Endothelial cell of umbilical vein (primary cell): ENCODE results near the gene CPNE7. TPM values are rescaled to one million over a fixed set of nuclear protein-coding genes. Genes with fewer than 3 reads are reported as not detected.

ENCODE experiments used
- BruUV-seq: library from RNA; stranded (reverse); fragments of 400-500 nt; replicated peaks from 2 replicates; lab custom pipeline; 2021; lab: Mats Ljungman, UMichigan
- CTCF ChIA-PET: fragments of 300-600, 350-600 bp; sonication (Branson Sonifier 250); formaldehyde crosslinking; loops from one replicate; lab custom pipeline; 2021; ENCODE audit warnings: antibody characterized with exemption, inconsistent platforms; lab: Charles Lee
- POLR2A ChIA-PET: fragments of 300-600, 350-600 bp; sonication (Branson Sonifier 250); formaldehyde crosslinking; loops from one replicate; lab custom pipeline; 2021; ENCODE audit warnings: antibody characterized with exemption, inconsistent platforms; lab: Charles Lee
- DNase-seq: peaks from one replicate; pipeline ENCODE4 v3.0.0-alpha.2; 2011; ENCODE audit warnings: low read depth, low spot score
- FAIRE-seq: peaks from 2 replicates; lab custom pipeline; 2011; peaks lifted over from hg19 to GRCh38; lab: Jason Lieb, UNC
- H2AFZ ChIP-seq: 2 replicates; pipeline ENCODE4 v1.6.0; 2012; ENCODE audit warnings: low read depth, low read length, control low read depth, inconsistent platforms
- H3K27ac ChIP-seq: 2 replicates; pipeline ENCODE4 v1.5.1; 2011; ENCODE audit warnings: low read depth, mild to moderate bottlenecking, control low read depth, low read length, moderate library complexity; ENCODE audit not compliant: insufficient read depth
- H3K27me3 ChIP-seq, 2 experiments: 2 replicates each; pipeline versions ENCODE4 v1.6.0 to v1.6.1; 2011; ENCODE audit warnings: low read length in 2 of 2, mixed read lengths in 1 of 2; ENCODE audit not compliant: control insufficient read depth in 2 of 2, insufficient read depth in 2 of 2
- H3K36me3 ChIP-seq, 2 experiments: 2 replicates in 1 of 2; 3 replicates in 1 of 2; pipeline ENCODE4 v1.5.1; 2011; ENCODE audit warnings: low read length in 2 of 2, mild to moderate bottlenecking in 1 of 2, moderate library complexity in 1 of 2; ENCODE audit not compliant: control insufficient read depth in 2 of 2, insufficient read depth in 2 of 2; ENCODE audit errors: extremely low read depth in 1 of 2
- H3K4me1 ChIP-seq: 3 replicates; pipeline ENCODE4 v1.5.1; 2011; ENCODE audit warnings: mild to moderate bottlenecking, low read length; ENCODE audit not compliant: control insufficient read depth, insufficient read depth; ENCODE audit errors: extremely low read depth
- H3K4me2 ChIP-seq: 2 replicates; pipeline ENCODE4 v1.6.1; 2011; ENCODE audit warnings: low read length, control low read depth, mixed read lengths; ENCODE audit not compliant: insufficient read depth
- H3K4me3 ChIP-seq, 3 experiments: fragments of 200-600 bp in 1 of 3; sonication (generic), shearing (Covaris generic) in 1 of 3; replicated peaks in 1 of 3; 2 replicates each; pipeline ENCODE4 v1.5.1; 2011 to 2016; ENCODE audit warnings: control low read depth in 3 of 3, low read length in 3 of 3, mild to moderate bottlenecking in 2 of 3, inconsistent platforms in 1 of 3, low read depth in 1 of 3, moderate library complexity in 1 of 3; ENCODE audit not compliant: insufficient read depth in 1 of 3
- H3K79me2 ChIP-seq: 2 replicates; pipeline ENCODE4 v1.6.0; 2012; ENCODE audit warnings: low read length, inconsistent platforms; ENCODE audit not compliant: control insufficient read depth, insufficient read depth
- H3K9ac ChIP-seq: replicated peaks from 2 replicates; pipeline ENCODE3; 2011; ENCODE audit warnings: low read length, control low read depth; ENCODE audit not compliant: insufficient read depth; ENCODE audit errors: extremely low read depth
- H3K9me1 ChIP-seq: replicated peaks from 3 replicates; pipeline ENCODE4 v1.6.0; 2011; ENCODE audit warnings: mild to moderate bottlenecking, low read length; ENCODE audit not compliant: control insufficient read depth, insufficient read depth; ENCODE audit errors: extremely low read depth
- H3K9me3 ChIP-seq: replicated peaks from 2 replicates; pipeline ENCODE4 v1.5.1; 2012; ENCODE audit warnings: low read length, inconsistent platforms; ENCODE audit not compliant: control insufficient read depth, insufficient read depth
- H4K20me1 ChIP-seq: replicated peaks from 2 replicates; pipeline ENCODE3; 2011; ENCODE audit warnings: mild to moderate bottlenecking, low read length; ENCODE audit not compliant: control insufficient read depth, insufficient read depth; ENCODE audit errors: extremely low read depth
- CTCF ChIP-seq, 2 donors: IDR thresholded peaks; 1 replicate in 1 of 2; 2 replicates in 1 of 2; pipeline ENCODE4 v1.5.1; 2011; ENCODE audit warnings: low read length in 2 of 2, mild to moderate bottlenecking in 2 of 2, moderate library complexity in 2 of 2, control low read depth in 1 of 2, inconsistent platforms in 1 of 2, low read depth in 1 of 2; ENCODE audit not compliant: insufficient read depth in 1 of 2; ENCODE audit errors: extremely low read depth in 1 of 2
- EZH2 ChIP-seq: IDR thresholded peaks from 2 replicates; pipeline ENCODE4 v1.6.1; 2012; ENCODE audit warnings: borderline replicate concordance, low read depth, mild to moderate bottlenecking, moderate library complexity, low read length, inconsistent platforms; ENCODE audit not compliant: severe bottlenecking
- FOS ChIP-seq: IDR thresholded peaks from 2 replicates; pipeline ENCODE4 v1.6.1; 2011; ENCODE audit warnings: mild to moderate bottlenecking, low read length, moderate library complexity, borderline replicate concordance; ENCODE audit not compliant: insufficient read depth
- GATA2 ChIP-seq: IDR thresholded peaks from 2 replicates; pipeline ENCODE4 v1.7.0; 2011; ENCODE audit warnings: low read depth, mild to moderate bottlenecking, moderate library complexity, mixed read lengths, low read length; ENCODE audit not compliant: insufficient read length, insufficient read depth
- JUN ChIP-seq: IDR thresholded peaks from 2 replicates; pipeline ENCODE4 v1.6.1; 2011; ENCODE audit warnings: borderline replicate concordance, low read depth; ENCODE audit not compliant: insufficient read length, insufficient read depth
- MAX ChIP-seq: IDR thresholded peaks from 2 replicates; pipeline ENCODE4 v1.6.1; 2011; ENCODE audit not compliant: insufficient read depth, insufficient read length
- MYC ChIP-seq: IDR thresholded peaks from one replicate; pipeline ENCODE4 v1.6.1; 2011; ENCODE audit warnings: mild to moderate bottlenecking, low read depth, low read length
- POLR2A ChIP-seq: IDR thresholded peaks from 2 replicates; pipeline ENCODE4 v1.6.1; 2012; ENCODE audit warnings: low read depth, mild to moderate bottlenecking, control low read depth, low read length
- POLR2AphosphoS5 ChIP-seq: IDR thresholded peaks from 2 replicates; pipeline ENCODE4 v1.6.1; 2012; ENCODE audit warnings: low read depth, mild to moderate bottlenecking, control low read depth, low read length, moderate library complexity; ENCODE audit not compliant: insufficient read depth
- dilution Hi-C: fragments of 300-500 bp; cut with MboI; formaldehyde crosslinking; loops from one replicate; pipeline ENCODE4 v1.15.0; 2019; ENCODE audit warnings: low sequenced_read_pairs; ENCODE audit not compliant: extremely low pct_ligation_motif_present
- intact Hi-C: fragments of 100-400 bp; cut with micrococcal nuclease; formaldehyde crosslinking; loops from one replicate; pipeline ENCODE4 v1.10.0; 2022
- polyA plus RNA-seq, 4 experiments: library from polyadenylated mRNA; depleted of rRNA in 3 of 4; stranded (reverse) in 3 of 4; unstranded in 1 of 4; fragments of >200 nt; gene quantifications; 2 replicates each; pipeline versions ENCODE4 v1.2.1 to v1.2.3, GENCODE V29; 2011 to 2012; ENCODE audit warnings: missing spikeins in 1 of 4
- total RNA-seq: library from RNA; stranded (reverse); gene quantifications from 2 replicates; pipeline ENCODE4 v1.2.3, GENCODE V29; 2021

CPNE7 gene
- total and polyA plus RNA-seq, 2 donors (not counting 3 experiments of a cell fraction or from before 2014, with no cell fraction given), result 2.0 to 5.9 TPM

- CTCF ChIA-PET, result interaction anchor here (1.2 to 1.6 kb wide), 2 partner anchors 18 kb away, joined by 3 to 4 read pairs; no protein-coding TSS in a partner anchor
- no peaks in the 10 kb centered on the region for H3K36me3 ChIP-seq
- DNase-seq (no peak), FAIRE-seq (no peak)
- no peaks in the 10 kb centered on the region for H3K9me1 ChIP-seq
- H3K27me3 ChIP-seq, result no peaks in the 10 kb centered on the region
- no TSS peak for BruUV-seq
- H3K9me3 ChIP-seq, result no peaks in the 10 kb centered on the region
- TF ChIP-seq JUN (no peak), FOS (no peak), MAX (no peak), MYC (no peak), CTCF (IDR thresholded peaks at IDR 0.05; ENCODE audit: extremely low read depth in 1 of 2, insufficient read depth in 1 of 2, low read depth in 1 of 2, low read length in 2 of 2) (no peak), GATA2 (no peak), EZH2 (no peak), POLR2AphosphoS5 (no peak), POLR2A (no peak)
- intact Hi-C loops, result loop anchor here (5.0 kb wide), 1 partner anchor 38 kb away; no protein-coding TSS in a partner anchor
- H3K9ac ChIP-seq, result no peak overlapping the region
- H2AFZ ChIP-seq, result no peak overlapping the region
- dilution Hi-C loops, result no loop called here
- no peaks in the 10 kb centered on the region for H3K79me2 ChIP-seq
- POLR2A ChIA-PET, result no interaction called here
- no peak overlapping the region for H3K4me3 ChIP-seq
- no peak overlapping the region for H3K27ac ChIP-seq
- H3K4me1 ChIP-seq, result peaks cover 18% of the 10 kb centered on the region
- no peak overlapping the region for H3K4me2 ChIP-seq
- H4K20me1 ChIP-seq, result no peaks in the 10 kb centered on the region
Observed at GRCh38 chr16:89583895-89584644, 8.5 kb downstream of the CPNE7 start.
